ENCODE data around the gene SF3A1. TPM values are rescaled to one million over a fixed set of nuclear protein-coding genes. Genes with fewer than 3 reads are reported as not detected.

Gene SF3A1
- total RNA-seq, 1 donor from 2014 or later, result 308 TPM

- intact Hi-C loops (cut with micrococcal nuclease), result no loop called here
- Mint-ChIP-seq H3K4me1 (ENCODE audit: low read depth) (peaks cover 36% of the 10 kb centered on the region), H3K27ac (no peak overlapping the region), H3K36me3 (ENCODE audit: low read depth) (peaks cover 74% of the 10 kb centered on the region), H3K4me3 (no peak overlapping the region), H3K9me3 (no peaks in the 10 kb centered on the region), H3K27me3 (ENCODE audit: insufficient read depth) (no peaks in the 10 kb centered on the region)
- DNase-seq (ENCODE audit: low spot score), result no peak
Observed at GRCh38 chr22:30337461-30337778, 19.3 kb downstream of the SF3A1 start.

- Mint-ChIP-seq H3K4me1 (ENCODE audit: low read depth) (peaks cover 40% of the 10 kb centered on the region), H3K36me3 (ENCODE audit: low read depth) (peaks cover 73% of the 10 kb centered on the region), H3K27me3 (ENCODE audit: insufficient read depth) (no peaks in the 10 kb centered on the region), H3K4me3 (no peak overlapping the region), H3K9me3 (no peaks in the 10 kb centered on the region), H3K27ac (no peak overlapping the region)
- DNase-seq (ENCODE audit: low spot score), result no peak
- intact Hi-C loops (cut with micrococcal nuclease), result no loop called here
Observed at GRCh38 chr22:30336752-30337460, 19.8 kb downstream of the SF3A1 start.

- Mint-ChIP-seq H3K27ac (no peak overlapping the region), H3K27me3 (ENCODE audit: insufficient read depth) (no peaks in the 10 kb centered on the region), H3K4me3 (no peak overlapping the region), H3K4me1 (ENCODE audit: low read depth) (peaks cover 40% of the 10 kb centered on the region), H3K36me3 (ENCODE audit: low read depth) (peaks cover 71% of the 10 kb centered on the region), H3K9me3 (no peaks in the 10 kb centered on the region)
- no peak for DNase-seq (ENCODE audit: low spot score)
- intact Hi-C loops (cut with micrococcal nuclease), result no loop called here
Observed at GRCh38 chr22:30335236-30335635, 21.5 kb downstream of the SF3A1 start.

DNA sequence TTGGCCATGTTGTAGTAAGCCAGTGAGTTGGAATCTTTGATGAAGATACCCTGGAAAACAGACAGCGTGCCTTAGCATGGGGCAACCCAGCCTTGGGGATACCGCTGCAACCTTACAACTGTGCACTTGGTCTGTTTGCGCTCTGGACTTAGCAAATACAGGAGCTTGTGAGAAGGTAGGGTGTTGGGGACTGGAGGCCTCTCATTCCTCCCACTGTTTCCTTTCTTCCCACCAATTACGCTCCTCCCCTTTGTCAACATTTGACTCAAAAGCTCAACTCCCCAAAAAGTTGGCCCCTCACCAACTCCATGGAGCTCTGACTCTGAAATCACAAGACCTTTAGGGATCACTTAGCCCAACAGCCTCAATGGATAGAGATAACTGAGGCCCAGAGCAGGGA lies 22.0 kb downstream of the SF3A1 start:
- intact Hi-C loops (cut with micrococcal nuclease), result no loop called here
- Mint-ChIP-seq H3K9me3 (no peaks in the 10 kb centered on the region), H3K27ac (no peak overlapping the region), H3K4me1 (ENCODE audit: low read depth) (peaks cover 40% of the 10 kb centered on the region), H3K4me3 (peak overlapping the region; percentile 38), H3K27me3 (ENCODE audit: insufficient read depth) (no peaks in the 10 kb centered on the region), H3K36me3 (ENCODE audit: low read depth) (peaks cover 68% of the 10 kb centered on the region)
- no peak for DNase-seq (ENCODE audit: low spot score)

DNA sequence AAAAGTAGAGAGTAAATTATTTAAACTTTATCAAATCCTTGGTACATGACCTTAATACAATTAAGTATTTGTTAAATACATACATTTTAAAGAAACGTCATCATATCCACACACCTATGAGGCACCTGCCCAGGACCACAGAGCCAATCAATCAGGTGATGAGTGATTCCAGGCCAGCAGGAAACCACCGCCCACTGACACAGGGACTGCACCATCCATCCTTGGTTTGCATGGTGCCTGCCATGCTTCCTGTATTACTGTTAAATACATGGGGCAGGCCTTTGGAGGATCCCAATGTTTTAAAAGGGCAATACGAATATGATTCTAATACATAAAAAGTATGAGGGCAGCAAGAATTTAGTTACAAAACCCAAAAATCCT lies 23.0 kb downstream of the SF3A1 start:
- intact Hi-C loops (cut with micrococcal nuclease), result no loop called here
- H3K4me1 Mint-ChIP-seq (ENCODE audit: low read depth), result peaks cover 40% of the 10 kb centered on the region
- no peak for DNase-seq (ENCODE audit: low spot score)
- no peaks in the 10 kb centered on the region for H3K9me3 Mint-ChIP-seq
- H3K27ac Mint-ChIP-seq, result peak overlapping the region; percentile 56
- no peaks in the 10 kb centered on the region for H3K27me3 Mint-ChIP-seq (ENCODE audit: insufficient read depth)
- no peak overlapping the region for H3K4me3 Mint-ChIP-seq
- peaks cover 62% of the 10 kb centered on the region for H3K36me3 Mint-ChIP-seq (ENCODE audit: low read depth)

GRCh38 chr22:30332994-30333706 lies 23.5 kb downstream of the SF3A1 start:
- H3K27ac Mint-ChIP-seq, result peak overlapping the region; percentile 56
- H3K4me1 Mint-ChIP-seq (ENCODE audit: low read depth), result peaks cover 40% of the 10 kb centered on the region
- DNase-seq (ENCODE audit: low spot score), result no peak
- no peaks in the 10 kb centered on the region for H3K27me3 Mint-ChIP-seq (ENCODE audit: insufficient read depth)
- H3K36me3 Mint-ChIP-seq (ENCODE audit: low read depth), result peaks cover 57% of the 10 kb centered on the region
- H3K4me3 Mint-ChIP-seq, result peak overlapping the region; percentile 11
- intact Hi-C loops (cut with micrococcal nuclease), result no loop called here
- H3K9me3 Mint-ChIP-seq, result no peaks in the 10 kb centered on the region

GRCh38 chr22:30332551-30332950 lies 24.1 kb downstream of the SF3A1 start:
- Mint-ChIP-seq H3K36me3 (ENCODE audit: low read depth) (peaks cover 52% of the 10 kb centered on the region), H3K9me3 (no peaks in the 10 kb centered on the region), H3K4me1 (ENCODE audit: low read depth) (peaks cover 45% of the 10 kb centered on the region), H3K27ac (peak overlapping the region; percentile 56), H3K4me3 (no peak overlapping the region), H3K27me3 (ENCODE audit: insufficient read depth) (no peaks in the 10 kb centered on the region)
- intact Hi-C loops (cut with micrococcal nuclease), result no loop called here
- DNase-seq (ENCODE audit: low spot score), result no peak

DNA sequence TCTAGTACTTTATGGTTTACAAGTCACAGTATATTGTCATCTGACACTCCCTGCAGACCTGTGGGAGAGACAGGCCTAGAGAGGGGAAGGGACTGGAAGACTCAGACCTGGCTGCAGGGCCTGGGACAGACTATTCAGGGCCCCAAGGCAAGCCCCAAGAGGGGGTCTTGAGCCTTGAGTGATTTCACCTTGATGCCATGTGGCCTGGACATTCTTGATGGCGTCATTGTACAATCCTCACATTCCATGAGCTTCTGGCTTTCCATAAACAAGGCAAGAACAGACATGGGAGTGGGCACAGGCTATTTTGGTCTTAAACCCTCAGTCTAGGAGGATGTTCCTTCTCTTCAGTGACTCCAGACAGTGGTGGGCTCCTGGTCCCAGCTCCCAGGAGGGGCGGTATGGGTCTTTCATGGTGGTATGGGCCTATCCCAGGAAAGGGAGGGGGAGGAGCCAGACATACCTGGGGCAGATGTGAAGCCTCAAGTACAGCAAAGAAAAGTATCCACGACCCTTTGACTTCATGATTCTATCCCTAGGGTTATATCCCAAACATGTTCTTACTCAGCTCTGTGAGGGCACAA lies 28.1 kb downstream of the SF3A1 start:
- intact Hi-C loops (cut with micrococcal nuclease), result no loop called here
- no peak for DNase-seq (ENCODE audit: low spot score)
- Mint-ChIP-seq H3K4me1 (ENCODE audit: low read depth) (peaks cover 52% of the 10 kb centered on the region), H3K27ac (no peak overlapping the region), H3K27me3 (ENCODE audit: insufficient read depth) (no peaks in the 10 kb centered on the region), H3K36me3 (ENCODE audit: low read depth) (peaks cover 23% of the 10 kb centered on the region), H3K9me3 (no peaks in the 10 kb centered on the region), H3K4me3 (no peak overlapping the region)

DNA sequence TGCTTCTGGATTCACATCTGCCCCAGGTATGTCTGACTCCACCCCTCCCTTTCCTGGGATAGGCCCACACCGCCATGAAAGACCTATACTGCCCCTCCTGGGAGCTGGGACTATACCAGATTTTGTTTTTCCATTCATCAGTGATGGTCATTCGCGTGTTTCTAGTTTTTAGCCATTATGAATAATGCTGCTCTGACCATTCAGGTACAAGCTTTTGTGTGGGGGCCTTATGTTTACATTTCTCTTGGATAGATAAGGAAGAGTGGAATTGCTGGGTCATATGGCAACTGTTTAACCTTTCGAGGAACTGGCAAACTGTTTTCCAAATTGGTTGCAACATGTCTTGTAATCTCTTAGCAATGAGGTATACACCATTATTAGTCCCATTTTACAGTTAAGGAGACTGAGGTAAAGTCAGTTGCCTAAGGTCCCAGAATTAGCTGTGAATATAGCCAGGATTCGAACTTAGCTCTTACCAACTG lies 28.8 kb downstream of the SF3A1 start:
- peaks cover 23% of the 10 kb centered on the region for H3K36me3 Mint-ChIP-seq (ENCODE audit: low read depth)
- DNase-seq (ENCODE audit: low spot score), result no peak
- intact Hi-C loops (cut with micrococcal nuclease), result loop anchor here (1.0 to 2.0 kb wide), 4 partner anchors 23 to 97 kb away; partner anchors contain the start of genes MTFP1, RNF215 and SF3A1
- H3K4me3 Mint-ChIP-seq, result peak overlapping the region; percentile 80
- H3K27ac Mint-ChIP-seq, result peak overlapping the region; percentile 60
- H3K9me3 Mint-ChIP-seq, result no peaks in the 10 kb centered on the region
- no peaks in the 10 kb centered on the region for H3K27me3 Mint-ChIP-seq (ENCODE audit: insufficient read depth)
- H3K4me1 Mint-ChIP-seq (ENCODE audit: low read depth), result peaks cover 52% of the 10 kb centered on the region

GRCh38 chr22:30326706-30327362 lies 29.9 kb downstream of the SF3A1 start, which contains the start of gene TBC1D10A:
TSS of gene TBC1D10A (minus strand) at chr22:30326941. CDS start at chr22:30326881, 60 bp downstream.
- intact Hi-C loops (cut with micrococcal nuclease), result loop anchor here (1.0 to 2.0 kb wide), 6 partner anchors 22 to 98 kb away; partner anchors contain the start of genes CASTOR1, MTFP1, RNF215 and SF3A1
- no peaks in the 10 kb centered on the region for H3K9me3 Mint-ChIP-seq
- H3K27me3 Mint-ChIP-seq (ENCODE audit: insufficient read depth), result no peaks in the 10 kb centered on the region
- peaks cover 48% of the 10 kb centered on the region for H3K4me1 Mint-ChIP-seq (ENCODE audit: low read depth)
- peak within 1 kb of the TSS; percentile 60 for H3K27ac Mint-ChIP-seq
- peak; percentile 90 for DNase-seq (ENCODE audit: low spot score)
- H3K4me3 Mint-ChIP-seq, result peak within 1 kb of the TSS; percentile 89
- peaks cover 20% of the 10 kb centered on the region for H3K36me3 Mint-ChIP-seq (ENCODE audit: low read depth)

GRCh38 chr22:30326255-30326705 lies 30.4 kb downstream of the SF3A1 start:
- H3K27me3 Mint-ChIP-seq (ENCODE audit: insufficient read depth), result no peaks in the 10 kb centered on the region
- H3K36me3 Mint-ChIP-seq (ENCODE audit: low read depth), result peaks cover 20% of the 10 kb centered on the region
- peak overlapping the region; percentile 44 for H3K27ac Mint-ChIP-seq
- H3K9me3 Mint-ChIP-seq, result no peaks in the 10 kb centered on the region
- DNase-seq (ENCODE audit: low spot score), result no peak
- intact Hi-C loops (cut with micrococcal nuclease), result loop anchor here (1.0 to 2.0 kb wide), 3 partner anchors 37 to 99 kb away; partner anchors contain the start of genes CASTOR1 and MTFP1
- H3K4me3 Mint-ChIP-seq, result peak overlapping the region; percentile 89
- peaks cover 54% of the 10 kb centered on the region for H3K4me1 Mint-ChIP-seq (ENCODE audit: low read depth)

DNA sequence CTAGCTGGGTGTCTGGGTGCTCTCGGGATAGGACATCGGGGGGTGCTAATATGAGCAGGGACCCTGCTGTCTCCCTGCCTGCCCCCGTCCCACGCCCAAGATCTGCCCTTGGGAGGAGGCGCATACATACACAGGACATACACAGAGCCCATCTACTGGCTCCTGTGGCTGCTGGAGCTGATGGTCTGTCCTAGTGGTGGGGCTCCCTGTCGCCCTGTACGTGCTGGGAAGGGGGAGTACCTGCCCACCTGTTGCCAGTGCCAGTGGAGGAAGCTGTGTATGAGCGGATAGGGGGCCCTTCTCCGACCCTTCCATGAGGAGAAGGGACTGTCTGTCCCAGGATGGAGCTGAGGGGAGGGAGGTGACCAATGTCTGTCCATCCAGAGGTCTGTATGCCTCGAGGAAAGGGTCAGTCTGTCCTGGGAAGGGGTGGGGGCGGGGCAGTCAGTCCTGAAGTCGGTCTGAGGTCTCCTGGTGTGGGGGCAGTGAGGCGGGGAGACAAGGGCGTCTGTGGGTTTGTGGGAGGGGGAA lies 30.9 kb downstream of the SF3A1 start:
- intact Hi-C loops (cut with micrococcal nuclease), result loop anchor here (1.0 to 2.0 kb wide), 3 partner anchors 36 to 99 kb away; partner anchors contain the start of genes CASTOR1 and MTFP1
- Mint-ChIP-seq H3K9me3 (no peaks in the 10 kb centered on the region), H3K27me3 (ENCODE audit: insufficient read depth) (no peaks in the 10 kb centered on the region), H3K36me3 (ENCODE audit: low read depth) (peaks cover 20% of the 10 kb centered on the region), H3K4me1 (ENCODE audit: low read depth) (peaks cover 56% of the 10 kb centered on the region), H3K4me3 (peak overlapping the region; percentile 89), H3K27ac (peak overlapping the region; percentile 44)
- DNase-seq (ENCODE audit: low spot score), result no peak
